SIG-M5 treated with dmso at 0.1 percent for 504 hours (cell line): Measurements from ENCODE around the gene SREBF1.

Experiments used
- DNase-seq: peaks from one replicate; lab custom pipeline; 2025; ENCODE audit not compliant: unreplicated experiment; lab: John Stamatoyannopoulos, UW

SREBF1 gene

DNA sequence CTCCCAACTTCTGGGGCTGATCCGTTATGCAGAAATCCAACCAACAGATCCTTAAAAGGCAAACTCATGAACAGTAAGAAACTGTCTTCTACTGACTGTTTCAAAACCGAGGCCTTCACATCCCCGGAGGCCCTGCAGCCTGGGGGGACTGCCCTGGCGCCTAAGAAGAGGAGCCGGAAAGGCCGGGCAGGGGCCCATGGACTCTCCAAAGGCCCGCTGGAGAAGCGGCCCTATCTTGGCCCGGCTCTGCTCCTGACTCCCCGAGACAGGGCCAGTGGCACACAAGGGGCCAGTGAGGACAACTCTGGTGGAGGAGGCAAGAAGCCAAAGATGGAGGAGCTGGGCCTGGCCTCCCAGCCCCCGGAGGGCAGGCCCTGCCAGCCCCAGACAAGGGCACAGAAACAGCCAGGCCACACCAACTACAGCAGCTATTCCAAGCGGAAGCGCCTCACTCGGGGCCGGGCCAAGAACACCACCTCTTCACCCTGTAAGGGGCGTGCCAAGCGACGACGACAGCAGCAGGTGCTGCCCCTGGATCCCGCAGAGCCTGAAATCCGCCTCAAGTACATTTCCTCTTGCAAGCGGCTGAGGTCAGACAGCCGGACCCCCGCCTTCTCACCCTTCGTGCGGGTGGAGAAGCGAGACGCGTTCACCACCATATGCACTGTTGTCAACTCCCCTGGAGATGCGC lies 39.5 kb downstream of the SREBF1 start:
- DNase-seq: no peak

- no peak for DNase-seq
Observed at GRCh38 chr17:17796787-17797061, 40.1 kb downstream of the SREBF1 start.

- no peak for DNase-seq
Observed at GRCh38 chr17:17795946-17796786, 40.6 kb downstream of the SREBF1 start.

- DNase-seq: no peak
Observed at GRCh38 chr17:17795296-17795695, 41.5 kb downstream of the SREBF1 start.

- DNase-seq: no peak
Observed at GRCh38 chr17:17794382-17794781, 42.4 kb downstream of the SREBF1 start.

- DNase-seq: no peak
Observed at GRCh38 chr17:17793378-17794214, 43.2 kb downstream of the SREBF1 start.

- no peak for DNase-seq
Observed at GRCh38 chr17:17792551-17793377, 44.0 kb downstream of the SREBF1 start.

DNA sequence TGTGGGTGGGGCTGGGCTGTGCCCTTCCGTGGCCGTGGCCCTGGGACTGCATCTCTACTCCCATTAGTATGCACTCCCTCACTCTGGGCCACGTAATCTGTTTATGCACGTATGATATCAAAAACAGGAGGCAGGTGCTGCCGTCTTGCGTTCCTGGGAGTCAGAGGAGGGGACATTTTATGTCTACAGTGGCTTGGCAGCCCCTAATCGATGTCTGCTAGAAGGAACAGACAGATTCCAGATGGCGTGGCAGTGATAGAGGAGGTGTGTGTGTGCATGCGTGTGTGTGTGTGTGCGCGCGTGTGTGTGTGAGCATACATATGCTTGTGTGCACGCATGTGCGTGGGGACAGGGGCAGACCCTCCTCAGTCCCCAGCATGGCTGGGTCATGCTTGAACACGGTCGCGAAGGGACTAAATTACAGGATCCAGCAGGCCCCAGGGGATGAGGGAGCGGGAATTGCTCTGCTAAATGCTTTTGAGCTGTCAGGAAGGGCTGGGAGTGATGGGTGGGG lies 44.7 kb downstream of the SREBF1 start:
- no peak for DNase-seq

GRCh38 chr17:17790637-17791464 lies 45.9 kb downstream of the SREBF1 start:
- DNase-seq: no peak

GRCh38 chr17:17789828-17790636 lies 46.8 kb downstream of the SREBF1 start:
- DNase-seq: no peak

DNA sequence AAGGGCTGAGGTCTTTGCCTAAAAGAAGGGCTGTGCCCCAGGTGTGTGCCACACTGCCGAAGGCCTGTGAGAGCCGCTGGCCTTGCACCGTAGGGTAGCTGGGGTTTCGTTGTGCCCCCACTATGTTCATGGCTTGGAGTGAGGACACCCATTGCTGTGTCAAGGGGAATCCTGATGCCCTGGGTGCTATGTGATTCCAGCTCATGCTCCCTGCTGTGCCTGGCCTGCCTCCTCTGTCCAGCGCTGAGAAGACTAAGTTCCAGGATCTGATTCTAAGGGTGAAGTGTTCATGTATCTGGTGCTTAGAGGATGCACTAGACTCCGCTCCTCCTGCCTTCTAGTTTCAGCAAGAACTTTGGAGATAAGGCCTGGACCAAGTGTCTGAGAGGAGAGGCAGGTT lies 47.4 kb downstream of the SREBF1 start:
- no peak for DNase-seq

- no peak for DNase-seq
Observed at GRCh38 chr17:17788967-17789366, 47.8 kb downstream of the SREBF1 start.

GRCh38 chr17:17787568-17787967 lies 49.2 kb downstream of the SREBF1 start:
- DNase-seq: no peak

DNA sequence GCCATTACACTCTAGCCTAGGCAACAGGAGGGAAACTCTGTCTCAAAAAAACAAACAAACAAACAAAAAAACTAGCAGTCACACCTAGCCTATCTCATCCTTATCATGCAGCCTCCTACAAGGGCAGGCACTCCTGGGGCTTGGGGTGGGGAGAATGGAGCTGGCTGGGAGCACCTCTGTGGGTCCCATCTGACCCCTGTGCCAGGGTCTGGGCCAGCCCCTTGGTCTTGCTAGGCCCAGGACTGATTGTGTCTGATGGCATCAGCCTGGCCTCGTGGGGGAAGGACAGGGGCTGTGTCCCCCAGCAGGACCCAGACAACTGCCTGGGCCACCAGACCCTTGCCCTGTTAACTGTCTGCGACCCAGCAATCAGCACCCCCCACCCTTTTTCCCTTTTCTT lies 49.8 kb downstream of the SREBF1 start:
- DNase-seq: no peak

DNA sequence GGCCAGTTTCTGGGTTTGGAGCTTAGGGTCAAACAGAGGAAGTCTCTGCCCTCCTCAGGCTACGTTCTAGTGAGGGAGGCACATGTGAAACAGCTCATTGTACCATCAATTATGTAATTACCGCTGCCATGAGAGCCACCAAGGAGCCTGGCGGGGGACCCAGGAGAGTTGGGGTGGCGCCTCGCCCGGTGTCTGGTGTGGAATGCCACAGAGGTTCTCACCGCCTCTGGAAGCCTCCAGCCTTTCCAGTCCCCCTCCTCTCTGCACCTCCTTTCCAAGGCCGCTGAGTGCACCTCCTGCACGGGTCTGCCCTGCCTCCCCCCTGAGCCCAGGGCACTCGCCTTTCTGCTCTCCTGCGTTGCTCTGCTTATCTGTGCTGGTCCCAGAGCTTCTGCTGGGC lies 51.4 kb downstream of the SREBF1 start:
- no peak for DNase-seq

- no peak for DNase-seq
Observed at GRCh38 chr17:17784657-17785267, 52.0 kb downstream of the SREBF1 start.

GRCh38 chr17:17783825-17784656 lies 52.7 kb downstream of the SREBF1 start:
- DNase-seq: no peak
